HepG2 (cell line): ENCODE measurements around the gene LIM2. TPM values are rescaled to one million over a fixed set of nuclear protein-coding genes. Genes with fewer than 3 reads are reported as not detected.

Experiments
- ATF1 ChIP-seq: IDR thresholded peaks from 2 replicates; pipeline ENCODE4 v1.6.1; 2016; ENCODE audit warnings: mild to moderate bottlenecking, control low read depth
- CTCF ChIP-seq: sonication (generic); formaldehyde crosslinking; IDR thresholded peaks from 2 replicates; pipeline ENCODE4 v1.5.0; 2020; ENCODE audit warnings: mild to moderate bottlenecking, missing genetic modification reagents, moderate library complexity
- GABPB1 ChIP-seq: IDR thresholded peaks from 2 replicates; pipeline ENCODE4 v1.6.1; 2016; ENCODE audit warnings: mild to moderate bottlenecking, missing genetic modification reagents, moderate library complexity, missing compliant biosample characterization
- GLMP ChIP-seq: sonication (generic); formaldehyde crosslinking; IDR thresholded peaks from 2 replicates; pipeline ENCODE4 v1.9.0; 2021; ENCODE audit warnings: missing genetic modification reagents, mild to moderate bottlenecking, borderline replicate concordance
- HINFP ChIP-seq: sonication (generic); formaldehyde crosslinking; IDR thresholded peaks from 2 replicates; pipeline ENCODE4 v1.4.0; 2020; ENCODE audit warnings: low read depth, mild to moderate bottlenecking, missing genetic modification reagents
- MYNN ChIP-seq: sonication (generic); formaldehyde crosslinking; IDR thresholded peaks from 2 replicates; pipeline ENCODE4 v1.4.0; 2020; ENCODE audit warnings: mild to moderate bottlenecking, low read depth, missing genetic modification reagents
- NFKBIZ ChIP-seq: IDR thresholded peaks from 2 replicates; pipeline ENCODE4 v1.6.1; 2018; ENCODE audit warnings: missing genetic modification reagents, missing compliant biosample characterization
- PHF21A ChIP-seq: sonication (generic); formaldehyde crosslinking; IDR thresholded peaks from 2 replicates; pipeline ENCODE4 v1.5.0; 2020; ENCODE audit warnings: mild to moderate bottlenecking, missing genetic modification reagents
- SALL1 ChIP-seq: sonication (generic); formaldehyde crosslinking; IDR thresholded peaks from 2 replicates; pipeline ENCODE4 v1.8.0; 2022; ENCODE audit warnings: mild to moderate bottlenecking, missing genetic modification reagents
- UBTF ChIP-seq: sonication (generic); formaldehyde crosslinking; IDR thresholded peaks from 2 replicates; pipeline ENCODE4 v1.4.0; 2020; ENCODE audit warnings: mild to moderate bottlenecking, missing genetic modification reagents
- ZNF124 ChIP-seq: sonication (generic); formaldehyde crosslinking; IDR thresholded peaks from 2 replicates; pipeline ENCODE4 v1.4.0; 2020; ENCODE audit warnings: missing genetic modification reagents
- ZNF235 ChIP-seq: sonication (generic); formaldehyde crosslinking; IDR thresholded peaks from 2 replicates; pipeline ENCODE4 v1.8.1; 2023; ENCODE audit warnings: mild to moderate bottlenecking, missing genetic modification reagents, borderline replicate concordance
- ZNF639 ChIP-seq: conservative IDR thresholded peaks from 2 replicates; pipeline ENCODE4 v1.6.1; 2018; ENCODE audit warnings: missing genetic modification reagents
- ZXDC ChIP-seq: sonication (generic); formaldehyde crosslinking; IDR thresholded peaks from 2 replicates; pipeline ENCODE4 v1.5.0; 2020; ENCODE audit warnings: mild to moderate bottlenecking, missing genetic modification reagents
- polyA plus RNA-seq, 8 experiments: library from polyadenylated mRNA; depleted of rRNA in 3 of 8; stranded (reverse) in 7 of 8; unstranded in 1 of 8; fragments of >200 nt; fragmentation: Illumina TruSeq in 4 of 8; extraction: Trizol in 4 of 8; gene quantifications; 2 replicates each; pipeline versions ENCODE4 v1.2.1 to v1.2.3, GENCODE V29; 2011 to 2016; ENCODE audit warnings: low read depth in 4 of 8, missing spikeins in 1 of 8, mixed read lengths in 1 of 8; ENCODE audit not compliant: insufficient read depth in 1 of 8
- total RNA-seq, 5 experiments: library from RNA; depleted of rRNA; stranded (reverse); fragments of >200 nt; fragmentation: Illumina TruSeq; extraction: Trizol; gene quantifications; 2 replicates each; pipeline ENCODE4 v1.2.3, GENCODE V29; 2016; ENCODE audit warnings: low read depth in 1 of 5

The LIM2 gene
- total and polyA plus RNA-seq, 2 of the 13 experiments (the other 11 are each of a cell fraction or from before 2014, with no cell fraction given) = 1.3 TPM; not detected in 1

- TF ChIP-seq UBTF (CRISPR knock-in tag) = peak; percentile 28; the same call in 1 of the 2 replicates
- no peak for TF ChIP-seq ZNF235 (CRISPR knock-in tag)
- no peak for TF ChIP-seq MYNN (CRISPR knock-in tag)
- peak; percentile 29; the same call in 1 of the 2 replicates for TF ChIP-seq SALL1 (CRISPR knock-in tag)
- TF ChIP-seq ZNF124 (CRISPR knock-in tag) = 0 out of 2 replicates have a peak, but pooled peaks have one; percentile 58
- TF ChIP-seq ZNF639 (CRISPR knock-in tag) = no peak
- no peak for TF ChIP-seq ZXDC
- TF ChIP-seq GABPB1 (CRISPR knock-in tag) = peak; percentile 69; the same call in 1 of the 2 replicates
- TF ChIP-seq NFKBIZ (CRISPR knock-in tag) = 0 out of 2 replicates have a peak, but pooled peaks have one; percentile 30
- no peak for TF ChIP-seq HINFP (CRISPR knock-in tag)
- no peak for TF ChIP-seq ATF1 (CRISPR knock-in tag)
- TF ChIP-seq GLMP = no peak
- no peak for TF ChIP-seq PHF21A
- peak; percentile 96 for TF ChIP-seq CTCF
Observed at GRCh38 chr19:51338563-51339312, 49.0 kb downstream of the LIM2 start (continued).
